Muscle layer of duodenum (tissue), 2 donors: ENCODE data around the gene ZCCHC24.

ENCODE experiments used
- H3K27ac ChIP-seq: one replicate; pipeline ENCODE4 v1.7.0; 2013; ENCODE audit warnings: mild to moderate bottlenecking, low read length
- H3K27me3 ChIP-seq: one replicate; pipeline ENCODE4 v1.7.0; 2013; ENCODE audit warnings: low read depth, mild to moderate bottlenecking, control low read depth, low read length
- H3K36me3 ChIP-seq, 2 donors: one replicate each; pipeline ENCODE4 v1.7.0; 2013; ENCODE audit warnings: low read length in 2 of 2, control low read depth in 1 of 2, mild to moderate bottlenecking in 1 of 2; ENCODE audit not compliant: insufficient read depth in 2 of 2, control insufficient read depth in 1 of 2
- H3K4me1 ChIP-seq, 2 donors: one replicate each; pipeline ENCODE4 v1.7.0; 2013; ENCODE audit warnings: low read length in 2 of 2, mild to moderate bottlenecking in 2 of 2, control low read depth in 1 of 2, moderate library complexity in 1 of 2; ENCODE audit not compliant: insufficient read depth in 2 of 2, control insufficient read depth in 1 of 2
- H3K4me3 ChIP-seq, 2 donors: one replicate each; pipeline ENCODE4 v1.7.0; 2013; ENCODE audit warnings: low read length in 2 of 2, low read depth in 1 of 2, mild to moderate bottlenecking in 1 of 2
- H3K9me3 ChIP-seq, 2 donors: one replicate each; pipeline ENCODE4 v1.7.0; 2013; ENCODE audit warnings: low read length in 2 of 2, control low read depth in 1 of 2, mild to moderate bottlenecking in 1 of 2; ENCODE audit not compliant: control insufficient read depth in 1 of 2
- donor health status: healthy.

ZCCHC24 gene

GRCh38 chr10:79471776-79472175, 26.4 kb upstream of the ZCCHC24 start:
- H3K4me3 ChIP-seq = no peak overlapping the region
- no peaks in the 10 kb centered on the region for H3K9me3 ChIP-seq
- H3K27me3 ChIP-seq = no peaks in the 10 kb centered on the region
- H3K27ac ChIP-seq = no peak overlapping the region
- no peaks in the 10 kb centered on the region for H3K36me3 ChIP-seq
- H3K4me1 ChIP-seq = no peaks in the 10 kb centered on the region

DNA sequence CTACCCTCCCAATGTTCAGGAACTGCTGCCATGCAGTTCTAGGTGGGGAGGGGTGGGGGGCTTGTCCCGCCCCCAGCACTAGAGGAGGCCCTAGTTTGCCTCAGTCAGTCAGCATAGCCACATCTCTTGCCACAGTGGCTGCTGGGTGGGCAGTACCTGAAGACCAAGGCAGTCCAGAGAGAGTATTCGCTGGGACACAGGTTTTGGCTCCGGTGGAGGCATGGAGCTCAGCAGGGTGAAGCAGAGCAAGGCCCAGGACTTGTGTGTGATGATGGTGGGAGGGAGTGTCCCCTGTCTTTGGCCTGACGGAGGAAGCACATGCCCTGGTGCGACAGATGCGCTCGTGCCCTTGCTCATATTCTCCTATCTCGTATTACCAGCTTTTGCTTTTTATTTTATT, 24.7 kb upstream of the ZCCHC24 start:
- no peaks in the 10 kb centered on the region for H3K27me3 ChIP-seq
- H3K4me1 ChIP-seq = no peaks in the 10 kb centered on the region
- H3K4me3 ChIP-seq = no peak overlapping the region
- no peaks in the 10 kb centered on the region for H3K9me3 ChIP-seq
- no peaks in the 10 kb centered on the region for H3K36me3 ChIP-seq
- H3K27ac ChIP-seq = no peak overlapping the region

DNA sequence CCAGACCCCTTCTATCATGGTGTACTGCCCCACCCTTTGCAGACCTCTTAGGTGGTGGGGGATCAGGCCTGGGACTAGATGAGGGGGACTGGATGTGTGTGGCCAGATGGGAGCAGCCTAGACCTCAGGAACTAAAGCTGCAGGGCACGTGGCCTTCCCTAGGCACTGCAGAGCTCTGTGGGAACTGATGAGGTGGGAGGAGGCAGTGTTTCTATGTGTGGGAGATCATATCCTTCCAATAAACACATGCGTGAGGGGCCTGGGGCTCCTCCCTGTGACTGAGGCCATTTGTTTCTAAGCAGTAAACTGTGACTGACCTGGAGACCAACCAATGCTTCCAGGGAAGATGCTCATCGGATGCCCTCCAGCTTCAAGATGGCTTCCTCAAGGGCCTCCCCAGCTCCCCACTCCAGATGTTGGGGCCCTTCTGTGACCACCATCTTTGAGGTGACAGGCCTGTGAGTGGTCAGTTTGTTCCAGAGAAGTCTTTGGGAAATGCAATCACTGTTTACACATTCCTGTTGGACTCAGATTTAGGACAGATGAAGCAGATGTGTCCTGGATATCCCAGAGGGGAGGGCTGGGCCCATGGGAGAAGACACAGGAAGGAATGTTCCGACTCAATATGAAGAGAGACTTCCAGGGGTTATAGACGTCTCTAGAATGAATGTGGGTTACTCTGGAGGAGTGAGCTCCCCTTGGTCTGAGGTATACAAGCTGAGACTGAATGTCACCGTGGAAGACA, 23.6 kb upstream of the ZCCHC24 start:
- Histone ChIP-seq H3K36me3 (no peaks in the 10 kb centered on the region), H3K9me3 (no peaks in the 10 kb centered on the region), H3K4me1 (peaks cover 0 to 5% of the 10 kb centered on the region in 2 donors), H3K27me3 (no peaks in the 10 kb centered on the region), H3K4me3 (no peak overlapping the region), H3K27ac (no peak overlapping the region)

GRCh38 chr10:79468015-79468560, 22.7 kb upstream of the ZCCHC24 start:
- Histone ChIP-seq H3K9me3 (no peaks in the 10 kb centered on the region), H3K27ac (no peak overlapping the region), H3K4me1 (peaks cover 0 to 5% of the 10 kb centered on the region in 2 donors), H3K4me3 (no peak overlapping the region), H3K27me3 (no peaks in the 10 kb centered on the region), H3K36me3 (no peaks in the 10 kb centered on the region)

GRCh38 chr10:79465341-79465740, 19.9 kb upstream of the ZCCHC24 start:
- H3K9me3 ChIP-seq = no peaks in the 10 kb centered on the region
- H3K4me3 ChIP-seq = no peak overlapping the region
- H3K4me1 ChIP-seq = peaks cover 0 to 5% of the 10 kb centered on the region in 2 donors
- no peak overlapping the region for H3K27ac ChIP-seq
- no peaks in the 10 kb centered on the region for H3K27me3 ChIP-seq
- no peaks in the 10 kb centered on the region for H3K36me3 ChIP-seq

- Histone ChIP-seq H3K27me3 (no peaks in the 10 kb centered on the region), H3K27ac (no peak overlapping the region), H3K4me1 (peaks cover 0 to 5% of the 10 kb centered on the region in 2 donors), H3K36me3 (no peaks in the 10 kb centered on the region), H3K9me3 (no peaks in the 10 kb centered on the region), H3K4me3 (no peak overlapping the region)
These were observed 18.4 kb upstream of the ZCCHC24 start for GRCh38 chr10:79463578-79464496.

DNA sequence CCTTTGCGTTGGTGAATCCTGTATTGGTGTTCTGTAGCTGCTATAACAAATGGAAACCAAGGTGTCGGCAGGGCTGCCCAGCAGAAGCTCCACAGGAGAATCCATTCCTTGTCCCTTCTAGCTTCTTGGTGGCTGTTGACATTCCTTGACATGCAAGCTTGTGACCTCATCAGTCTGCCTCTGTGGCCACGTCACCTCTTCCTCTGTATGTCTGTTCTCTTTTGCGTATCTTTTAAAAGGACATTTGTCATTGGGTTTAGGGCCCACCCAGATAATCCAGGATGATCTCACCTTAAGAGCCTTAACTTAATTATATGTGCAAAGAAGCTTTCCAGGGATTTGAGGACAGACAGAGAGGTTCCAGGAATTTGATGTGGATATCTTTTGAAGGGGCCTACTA, 15.3 kb upstream of the ZCCHC24 start:
- no peaks in the 10 kb centered on the region for H3K36me3 ChIP-seq
- no peaks in the 10 kb centered on the region for H3K9me3 ChIP-seq
- no peaks in the 10 kb centered on the region for H3K27me3 ChIP-seq
- no peak overlapping the region for H3K4me3 ChIP-seq
- H3K4me1 ChIP-seq = peaks cover 0 to 5% of the 10 kb centered on the region in 2 donors
- H3K27ac ChIP-seq = no peak overlapping the region

- Histone ChIP-seq H3K9me3 (no peaks in the 10 kb centered on the region), H3K27me3 (no peaks in the 10 kb centered on the region), H3K36me3 (no peaks in the 10 kb centered on the region), H3K4me3 (no peak overlapping the region), H3K4me1 (peaks cover 0 to under 1% of the 10 kb centered on the region in 2 donors), H3K27ac (no peak overlapping the region)
These were observed 13.8 kb upstream of the ZCCHC24 start for GRCh38 chr10:79459243-79459642.

DNA sequence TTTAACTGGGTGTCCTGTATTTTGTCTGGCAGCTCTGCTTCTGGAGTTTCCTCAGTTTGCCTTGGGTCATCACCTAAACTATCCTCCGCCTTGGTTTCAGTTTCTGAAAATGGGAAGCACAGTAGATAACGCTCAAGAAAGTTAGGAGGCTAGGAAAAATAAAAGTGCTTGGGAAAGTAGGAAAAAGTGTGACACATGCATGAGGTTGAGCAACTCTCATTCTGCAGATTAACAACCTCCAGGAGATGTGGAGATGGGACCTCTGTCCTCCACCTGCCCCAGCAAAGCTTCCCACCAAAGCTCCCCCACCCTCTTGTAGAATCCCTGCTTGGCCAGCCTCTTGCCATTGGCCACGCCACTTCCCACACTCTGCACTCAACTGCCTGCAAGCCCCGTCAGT, 13.1 kb upstream of the ZCCHC24 start:
- no peaks in the 10 kb centered on the region for H3K9me3 ChIP-seq
- no peak overlapping the region for H3K27ac ChIP-seq
- H3K36me3 ChIP-seq = no peaks in the 10 kb centered on the region
- H3K4me3 ChIP-seq = no peak overlapping the region
- no peaks in the 10 kb centered on the region for H3K27me3 ChIP-seq
- H3K4me1 ChIP-seq = peaks cover 0 to 7% of the 10 kb centered on the region in 2 donors

GRCh38 chr10:79457256-79457785, 11.9 kb upstream of the ZCCHC24 start:
- no peak overlapping the region for H3K27ac ChIP-seq
- H3K4me3 ChIP-seq = no peak overlapping the region
- H3K27me3 ChIP-seq = no peaks in the 10 kb centered on the region
- H3K9me3 ChIP-seq = no peaks in the 10 kb centered on the region
- H3K36me3 ChIP-seq = no peaks in the 10 kb centered on the region
- peaks cover 0 to 7% of the 10 kb centered on the region in 2 donors for H3K4me1 ChIP-seq

DNA sequence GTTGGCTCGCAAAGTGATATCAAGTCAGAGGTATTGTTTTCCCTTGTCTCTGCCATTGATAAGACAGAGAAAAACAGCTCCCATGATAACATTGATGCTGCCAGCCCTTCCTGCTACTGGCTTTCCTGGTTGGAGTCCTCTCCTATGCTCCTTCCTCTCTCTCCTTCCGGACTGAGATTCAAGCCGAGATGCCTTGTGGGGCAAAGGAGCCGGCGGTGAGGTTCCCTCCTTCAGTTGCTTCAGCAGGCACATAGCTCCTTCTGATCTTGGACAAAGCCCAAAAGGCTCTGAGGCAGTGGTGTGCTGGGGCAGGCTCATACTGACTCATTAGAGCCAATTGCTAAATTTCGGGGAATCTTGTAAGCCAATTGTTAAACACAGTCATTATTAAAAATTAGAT, 8.8 kb upstream of the ZCCHC24 start:
- no peak overlapping the region for H3K4me3 ChIP-seq
- H3K4me1 ChIP-seq = peaks cover 0 to 7% of the 10 kb centered on the region in 2 donors
- no peaks in the 10 kb centered on the region for H3K27me3 ChIP-seq
- H3K9me3 ChIP-seq = no peaks in the 10 kb centered on the region
- no peak overlapping the region for H3K27ac ChIP-seq
- H3K36me3 ChIP-seq = no peaks in the 10 kb centered on the region
